ENCODE results near the gene MED15.

MED15 gene

DNA sequence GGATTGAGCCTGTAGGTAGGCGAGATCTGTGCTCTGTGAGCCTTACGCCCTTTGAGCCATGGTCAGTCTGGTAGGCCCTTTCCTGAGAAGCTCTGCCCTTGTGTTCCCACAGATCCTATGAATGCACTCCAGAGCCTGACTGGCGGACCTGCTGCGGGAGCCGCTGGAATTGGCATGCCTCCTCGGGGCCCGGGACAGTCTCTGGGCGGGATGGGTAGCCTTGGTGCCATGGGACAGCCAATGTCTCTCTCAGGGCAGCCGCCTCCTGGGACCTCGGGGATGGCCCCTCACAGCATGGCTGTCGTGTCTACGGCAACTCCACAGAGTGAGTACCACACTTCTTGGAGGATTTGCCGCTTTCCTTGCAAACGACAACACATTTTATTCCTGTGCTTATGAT is 47.4 kb downstream of the MED15 start:
- TF ChIP-seq, protein P1, sequence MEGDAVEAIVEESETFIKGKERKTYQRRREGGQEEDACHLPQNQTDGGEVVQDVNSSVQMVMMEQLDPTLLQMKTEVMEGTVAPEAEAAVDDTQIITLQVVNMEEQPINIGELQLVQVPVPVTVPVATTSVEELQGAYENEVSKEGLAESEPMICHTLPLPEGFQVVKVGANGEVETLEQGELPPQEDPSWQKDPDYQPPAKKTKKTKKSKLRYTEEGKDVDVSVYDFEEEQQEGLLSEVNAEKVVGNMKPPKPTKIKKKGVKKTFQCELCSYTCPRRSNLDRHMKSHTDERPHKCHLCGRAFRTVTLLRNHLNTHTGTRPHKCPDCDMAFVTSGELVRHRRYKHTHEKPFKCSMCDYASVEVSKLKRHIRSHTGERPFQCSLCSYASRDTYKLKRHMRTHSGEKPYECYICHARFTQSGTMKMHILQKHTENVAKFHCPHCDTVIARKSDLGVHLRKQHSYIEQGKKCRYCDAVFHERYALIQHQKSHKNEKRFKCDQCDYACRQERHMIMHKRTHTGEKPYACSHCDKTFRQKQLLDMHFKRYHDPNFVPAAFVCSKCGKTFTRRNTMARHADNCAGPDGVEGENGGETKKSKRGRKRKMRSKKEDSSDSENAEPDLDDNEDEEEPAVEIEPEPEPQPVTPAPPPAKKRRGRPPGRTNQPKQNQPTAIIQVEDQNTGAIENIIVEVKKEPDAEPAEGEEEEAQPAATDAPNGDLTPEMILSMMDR (IDR thresholded peaks at IDR 0.05) = no peak

DNA sequence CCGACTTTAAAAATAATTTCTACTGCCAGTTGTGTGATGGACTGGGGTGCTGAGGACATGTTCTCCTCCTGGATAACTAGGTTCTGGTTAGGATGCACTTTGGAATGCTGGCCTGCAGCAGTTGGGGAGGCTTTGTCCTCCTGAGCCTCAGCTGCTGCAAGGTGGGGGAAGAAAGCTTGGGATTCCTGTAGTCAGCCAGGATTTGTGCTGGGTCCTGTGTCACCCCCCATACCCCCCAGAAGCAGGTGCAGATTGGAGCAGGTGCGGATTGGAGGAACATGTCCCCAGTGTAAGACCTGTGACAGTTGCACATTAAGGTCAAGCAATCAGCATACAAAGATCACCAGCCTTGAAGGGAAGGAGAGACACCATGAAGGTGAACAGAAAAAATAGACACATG is 51.1 kb downstream of the MED15 start:
- TF ChIP-seq, protein P1 (IDR thresholded peaks at IDR 0.05) = no peak

DNA sequence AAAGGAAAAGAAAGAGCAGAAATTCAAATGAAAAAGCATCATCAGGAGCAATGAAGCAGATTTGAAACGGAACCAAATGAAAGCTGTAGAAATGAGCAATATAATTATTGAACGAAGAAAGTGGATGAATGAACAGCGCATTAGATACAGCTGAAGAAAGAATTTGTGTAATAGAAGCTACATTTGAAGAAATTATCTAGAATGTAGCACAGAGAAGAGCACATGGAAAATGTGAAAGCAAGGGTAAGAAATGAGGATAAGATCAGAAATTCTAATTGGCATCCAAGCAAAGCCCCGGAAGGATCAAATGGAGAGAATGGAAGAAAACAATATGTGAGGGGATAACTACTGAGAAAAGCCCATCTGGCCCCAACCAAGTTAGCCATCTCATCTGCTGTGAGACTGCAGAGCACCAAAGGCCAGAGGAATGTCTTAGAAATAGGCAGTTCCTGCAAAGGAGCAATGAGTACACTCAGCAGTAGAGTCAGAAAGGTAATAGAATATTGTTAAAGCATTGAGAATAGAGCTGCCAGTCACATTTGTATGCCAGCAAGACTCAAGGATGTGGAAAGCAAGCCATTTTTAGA is 51.9 kb downstream of the MED15 start:
- TF ChIP-seq, protein P1 (IDR thresholded peaks at IDR 0.05) = no peak

DNA sequence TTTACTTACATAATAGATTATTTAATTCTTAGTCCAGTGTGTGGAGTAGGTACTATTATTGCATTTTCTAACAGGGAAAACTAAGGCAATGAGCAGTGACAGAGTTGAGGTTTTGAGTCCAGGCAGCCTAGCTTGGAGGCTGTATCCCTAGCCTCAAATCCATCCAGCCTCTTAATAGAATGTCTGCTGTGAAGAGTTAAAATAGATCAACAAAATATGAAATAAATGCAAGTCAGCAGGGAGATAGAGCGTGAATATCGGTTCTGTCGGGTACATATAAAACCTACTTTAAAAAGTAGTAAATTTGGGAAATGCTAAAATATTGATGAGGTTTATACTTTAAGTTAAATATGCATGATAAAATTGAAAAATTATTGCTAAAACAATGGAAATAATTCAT is 53.3 kb downstream of the MED15 start:
- TF ChIP-seq, protein P1 (IDR thresholded peaks at IDR 0.05) = no peak

DNA sequence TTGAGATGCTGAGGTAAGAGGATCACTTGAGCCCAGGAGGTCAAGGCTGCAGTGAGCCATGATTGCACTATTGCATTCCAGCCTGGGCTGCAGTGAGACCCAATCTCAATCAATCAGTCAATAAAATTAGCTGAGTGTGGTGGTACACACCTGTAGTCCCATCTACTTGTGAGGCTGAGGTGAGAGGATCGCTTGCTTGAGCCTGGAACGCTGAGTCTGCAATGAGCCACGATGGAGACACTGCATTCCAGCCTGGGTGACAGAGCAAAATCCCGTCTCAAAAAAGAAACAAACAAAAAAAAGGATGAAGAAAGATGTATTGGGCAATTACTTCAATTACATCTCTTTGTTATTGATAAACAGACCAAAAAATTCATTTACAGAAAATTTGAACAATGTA is 54.5 kb downstream of the MED15 start:
- TF ChIP-seq, protein P1 (IDR thresholded peaks at IDR 0.05) = no peak

DNA sequence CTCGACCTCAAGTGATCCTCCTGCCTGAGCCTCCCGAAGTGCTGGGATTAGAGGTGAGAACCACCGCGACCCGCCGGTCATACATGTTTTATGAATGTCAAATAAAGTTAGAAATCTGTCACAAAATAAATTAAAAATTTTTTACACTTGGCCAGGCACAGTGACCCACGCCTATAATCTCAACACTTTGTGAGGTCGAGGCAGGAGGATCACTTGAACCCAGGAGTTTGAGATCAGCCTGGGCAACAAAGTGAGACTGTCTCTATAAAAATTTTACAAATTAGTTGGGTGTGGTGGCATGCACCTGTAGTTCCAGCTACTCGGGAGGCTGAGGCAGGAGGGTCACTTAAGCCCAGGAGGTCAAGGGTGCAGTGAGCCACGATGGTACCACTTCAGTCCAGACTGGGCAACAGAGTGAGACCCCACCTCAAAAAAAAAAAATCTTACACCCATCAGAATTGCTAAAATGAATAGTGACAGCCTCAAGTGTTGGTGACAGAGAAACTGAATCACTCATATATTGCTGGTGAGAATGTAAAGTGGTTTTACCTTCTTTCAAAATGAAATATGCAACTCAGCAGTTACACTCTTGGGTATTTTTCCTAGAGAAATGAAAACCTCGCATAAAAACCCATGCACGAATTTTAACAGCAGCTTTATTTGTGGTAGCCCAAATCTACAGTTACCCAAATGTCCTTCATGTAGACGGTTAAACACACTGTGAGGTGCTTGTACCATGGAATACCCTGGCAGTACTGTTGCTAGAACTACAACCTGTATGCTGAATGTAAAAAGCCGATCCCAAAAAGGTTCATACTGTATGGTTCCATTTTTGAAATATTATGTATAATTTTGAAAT is 55.4 kb downstream of the MED15 start:
- TF ChIP-seq, protein P1 (IDR thresholded peaks at IDR 0.05) = no peak

DNA sequence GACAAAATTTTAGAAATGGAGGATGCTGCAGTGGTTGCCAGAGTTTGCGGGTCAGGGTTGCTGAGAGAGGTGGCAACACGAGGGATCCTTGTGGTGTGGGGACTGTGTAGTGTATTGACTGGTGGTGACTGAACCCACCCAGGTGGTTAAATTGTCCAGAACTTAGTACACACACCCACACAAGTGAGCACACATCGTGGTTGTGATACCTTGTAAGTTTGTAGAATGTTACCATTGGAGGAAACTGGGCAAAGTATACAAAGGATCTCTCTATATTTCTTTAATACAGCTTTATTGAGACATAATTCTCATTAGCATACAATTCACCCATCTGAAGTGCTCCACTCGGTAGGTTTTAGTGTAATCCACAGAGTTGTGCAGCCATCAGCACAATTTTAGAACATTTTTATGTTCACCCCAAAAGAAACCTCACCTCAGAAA is 56.1 kb downstream of the MED15 start:
- TF ChIP-seq, protein P1 (IDR thresholded peaks at IDR 0.05) = no peak
